DND-41 (cell line): ENCODE measurements around the gene XXYLT1.

Source experiments
- ATAC-seq: fragments of 200-7000 bp; cut with Tn5 transposase; 3 replicates; pipeline ENCODE4 v1.9.1; 2021; ENCODE audit warnings: low read depth; ENCODE audit not compliant: insufficient read depth
- DNase-seq: peaks from one replicate; pipeline ENCODE4 v3.0.0-alpha.2; 2020
- H2AFZ ChIP-seq: 2 replicates; pipeline ENCODE4 v1.6.0; 2012; ENCODE audit warnings: low read depth, low read length
- H3K27ac ChIP-seq: 2 replicates; pipeline ENCODE4 v1.5.1; 2012; ENCODE audit warnings: low read length, inconsistent platforms
- H3K27me3 ChIP-seq: fragments of 200-600 bp; sonication (generic); 2 replicates; pipeline ENCODE4 v1.6.0; 2012; ENCODE audit warnings: low read length, mild to moderate bottlenecking, inconsistent platforms; ENCODE audit not compliant: insufficient read depth, poor library complexity
- H3K36me3 ChIP-seq: 2 replicates; pipeline ENCODE4 v1.5.1; 2012; ENCODE audit warnings: low read length, inconsistent platforms; ENCODE audit not compliant: insufficient read depth
- H3K4me1 ChIP-seq: 2 replicates; pipeline ENCODE4 v1.5.1; 2012; ENCODE audit warnings: mild to moderate bottlenecking, low read length; ENCODE audit not compliant: insufficient read depth
- H3K4me2 ChIP-seq: 2 replicates; pipeline ENCODE4 v1.6.0; 2012; ENCODE audit warnings: mild to moderate bottlenecking, moderate library complexity, low read length, inconsistent platforms; ENCODE audit not compliant: insufficient read depth
- H3K4me3 ChIP-seq, 2 experiments: fragments of 200-600 bp in 1 of 2; shearing (Covaris generic) in 1 of 2; 2 replicates each; pipeline ENCODE4 v1.5.1; 2012 to 2016; ENCODE audit warnings: inconsistent platforms in 2 of 2, low read length in 2 of 2, mild to moderate bottlenecking in 2 of 2, low read depth in 1 of 2, moderate library complexity in 1 of 2
- H3K79me2 ChIP-seq: 2 replicates; pipeline ENCODE4 v1.6.0; 2012; ENCODE audit warnings: low read length, inconsistent platforms; ENCODE audit not compliant: insufficient read depth
- H3K9ac ChIP-seq: 2 replicates; pipeline ENCODE4 v1.6.0; 2012; ENCODE audit warnings: low read depth, mild to moderate bottlenecking, inconsistent platforms, low read length, moderate library complexity
- H3K9me3 ChIP-seq: 2 replicates; pipeline ENCODE4 v1.5.1; 2012; ENCODE audit warnings: low read length, moderate library complexity, mild to moderate bottlenecking, inconsistent platforms; ENCODE audit not compliant: insufficient read depth, severe bottlenecking
- H4K20me1 ChIP-seq: 2 replicates; pipeline ENCODE4 v1.6.0; 2012; ENCODE audit warnings: low read length; ENCODE audit not compliant: insufficient read depth
- EZH2 ChIP-seq: IDR thresholded peaks from 3 replicates; pipeline ENCODE4 v1.6.1; 2012; ENCODE audit warnings: borderline replicate concordance, low read depth, mild to moderate bottlenecking, moderate library complexity, low read length, inconsistent platforms; ENCODE audit not compliant: severe bottlenecking
- TF ChIP-seq, protein P1 (sequence below): IDR thresholded peaks from 2 replicates; pipeline ENCODE4 v1.5.1; 2012; ENCODE audit warnings: borderline replicate concordance, low read length, moderate library complexity, mild to moderate bottlenecking; ENCODE audit not compliant: poor library complexity, severe bottlenecking; ENCODE audit errors: extremely low read depth

Gene XXYLT1

DNA sequence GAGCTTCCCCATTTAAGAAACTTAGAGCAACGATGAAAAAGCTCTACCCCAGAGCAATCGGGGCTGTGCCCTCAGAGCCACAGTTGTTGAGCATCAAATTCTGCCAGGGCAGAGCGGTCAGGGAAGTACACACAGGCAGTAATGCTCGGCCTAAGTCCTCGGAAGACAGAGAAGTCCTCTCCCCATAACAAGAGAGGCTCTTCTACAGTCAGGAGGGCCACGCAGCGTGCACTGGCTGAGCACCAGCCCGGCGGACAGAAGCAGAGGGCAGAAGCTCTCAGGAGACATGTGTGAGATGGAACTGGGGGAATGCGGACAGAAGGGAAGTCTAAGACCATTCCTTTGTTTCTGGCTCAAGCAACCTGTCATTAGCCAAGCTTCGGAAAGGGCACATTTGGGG is 95.9 kb downstream of the XXYLT1 start:
- no peak for DNase-seq
- ATAC-seq: no peak
- Histone ChIP-seq H3K27ac (no peak overlapping the region), H2AFZ (no peak overlapping the region), H3K9me3 (no peaks in the 10 kb centered on the region), H3K4me2 (no peak overlapping the region), H3K4me3 (no peak overlapping the region), H3K27me3 (no peaks in the 10 kb centered on the region), H4K20me1 (peaks cover 30% of the 10 kb centered on the region), H3K36me3 (peaks cover 7% of the 10 kb centered on the region; the same call in 1 of the 2 replicates), H3K4me1 (no peaks in the 10 kb centered on the region), H3K9ac (no peak overlapping the region), H3K79me2 (no peaks in the 10 kb centered on the region)
- no peak for TF ChIP-seq EZH2
- TF ChIP-seq, protein P1, sequence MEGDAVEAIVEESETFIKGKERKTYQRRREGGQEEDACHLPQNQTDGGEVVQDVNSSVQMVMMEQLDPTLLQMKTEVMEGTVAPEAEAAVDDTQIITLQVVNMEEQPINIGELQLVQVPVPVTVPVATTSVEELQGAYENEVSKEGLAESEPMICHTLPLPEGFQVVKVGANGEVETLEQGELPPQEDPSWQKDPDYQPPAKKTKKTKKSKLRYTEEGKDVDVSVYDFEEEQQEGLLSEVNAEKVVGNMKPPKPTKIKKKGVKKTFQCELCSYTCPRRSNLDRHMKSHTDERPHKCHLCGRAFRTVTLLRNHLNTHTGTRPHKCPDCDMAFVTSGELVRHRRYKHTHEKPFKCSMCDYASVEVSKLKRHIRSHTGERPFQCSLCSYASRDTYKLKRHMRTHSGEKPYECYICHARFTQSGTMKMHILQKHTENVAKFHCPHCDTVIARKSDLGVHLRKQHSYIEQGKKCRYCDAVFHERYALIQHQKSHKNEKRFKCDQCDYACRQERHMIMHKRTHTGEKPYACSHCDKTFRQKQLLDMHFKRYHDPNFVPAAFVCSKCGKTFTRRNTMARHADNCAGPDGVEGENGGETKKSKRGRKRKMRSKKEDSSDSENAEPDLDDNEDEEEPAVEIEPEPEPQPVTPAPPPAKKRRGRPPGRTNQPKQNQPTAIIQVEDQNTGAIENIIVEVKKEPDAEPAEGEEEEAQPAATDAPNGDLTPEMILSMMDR: no peak

DNA sequence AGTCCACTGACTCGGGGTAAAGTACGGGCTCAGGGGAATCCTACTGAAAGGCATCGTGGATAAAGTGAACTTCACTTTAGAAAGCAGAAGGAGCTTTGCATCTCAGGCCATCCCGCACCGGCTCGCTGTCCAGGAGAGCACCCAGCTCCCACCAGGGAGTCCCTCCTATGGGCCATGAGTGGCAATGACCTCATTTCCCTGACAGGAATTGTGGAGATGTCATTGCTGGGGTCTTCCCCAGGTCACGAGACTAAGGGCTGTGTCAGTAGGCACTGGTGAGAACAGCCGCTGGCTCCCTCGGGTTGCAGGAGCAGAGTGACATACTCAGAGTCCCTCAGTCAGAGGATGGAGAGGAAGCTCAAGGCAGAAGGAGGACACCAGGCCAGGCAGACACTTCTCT is 97.3 kb downstream of the XXYLT1 start:
- no peak overlapping the region for H3K4me2 ChIP-seq
- H3K9me3 ChIP-seq: no peaks in the 10 kb centered on the region
- peaks cover 22% of the 10 kb centered on the region; the same call in 1 of the 2 replicates for H4K20me1 ChIP-seq
- DNase-seq: no peak
- no peaks in the 10 kb centered on the region for H3K79me2 ChIP-seq
- no peak overlapping the region for H3K4me3 ChIP-seq
- no peak for ATAC-seq
- no peak overlapping the region for H3K27ac ChIP-seq
- no peak overlapping the region for H2AFZ ChIP-seq
- no peaks in the 10 kb centered on the region for H3K4me1 ChIP-seq
- TF ChIP-seq, protein P1: no peak
- TF ChIP-seq EZH2: no peak
- peaks cover 7% of the 10 kb centered on the region; the same call in 1 of the 2 replicates for H3K36me3 ChIP-seq
- H3K9ac ChIP-seq: no peak overlapping the region
- no peaks in the 10 kb centered on the region for H3K27me3 ChIP-seq

DNA sequence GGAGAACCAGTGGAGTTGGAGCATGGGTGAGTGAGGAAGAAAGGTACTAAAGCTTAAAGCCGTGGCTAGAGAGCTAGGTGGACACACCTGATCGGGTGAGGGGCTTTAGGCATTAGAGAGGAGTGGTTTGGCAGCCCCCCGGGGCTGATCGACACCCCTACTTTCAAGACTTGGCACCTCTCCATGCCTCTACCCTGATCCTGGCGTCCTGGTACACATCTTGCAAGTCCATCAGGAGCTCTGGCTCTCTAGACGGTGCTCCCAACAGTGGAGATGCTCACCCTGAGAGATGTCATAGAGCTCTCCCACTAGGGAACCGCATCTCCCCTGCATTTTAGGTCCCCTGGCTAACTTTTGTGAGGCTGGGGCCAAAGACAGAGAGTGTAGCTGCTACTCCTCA is 98.1 kb downstream of the XXYLT1 start:
- no peaks in the 10 kb centered on the region for H3K27me3 ChIP-seq
- ATAC-seq (no peak), DNase-seq (no peak)
- no peak overlapping the region for H3K4me3 ChIP-seq
- no peak overlapping the region for H3K4me2 ChIP-seq
- no peak overlapping the region for H3K9ac ChIP-seq
- no peaks in the 10 kb centered on the region for H3K9me3 ChIP-seq
- H3K36me3 ChIP-seq: peaks cover 7% of the 10 kb centered on the region; the same call in 1 of the 2 replicates
- H4K20me1 ChIP-seq: peaks cover 22% of the 10 kb centered on the region; the same call in 1 of the 2 replicates
- no peak overlapping the region for H3K27ac ChIP-seq
- no peak overlapping the region for H2AFZ ChIP-seq
- TF ChIP-seq, protein P1: no peak
- TF ChIP-seq EZH2: no peak
- H3K4me1 ChIP-seq: no peaks in the 10 kb centered on the region
- H3K79me2 ChIP-seq: no peaks in the 10 kb centered on the region
